Endothelial cell of umbilical vein (primary cell): ENCODE results near the gene INAVA. TPM values are rescaled to one million over a fixed set of nuclear protein-coding genes. Genes with fewer than 3 reads are reported as not detected.

Experiments
- BruUV-seq: library from RNA; stranded (reverse); fragments of 400-500 nt; replicated peaks from 2 replicates; lab custom pipeline; 2021; lab: Mats Ljungman, UMichigan
- CTCF ChIA-PET: fragments of 300-600, 350-600 bp; sonication (Branson Sonifier 250); formaldehyde crosslinking; loops from one replicate; lab custom pipeline; 2021; ENCODE audit warnings: antibody characterized with exemption, inconsistent platforms; lab: Charles Lee
- POLR2A ChIA-PET: fragments of 300-600, 350-600 bp; sonication (Branson Sonifier 250); formaldehyde crosslinking; loops from one replicate; lab custom pipeline; 2021; ENCODE audit warnings: antibody characterized with exemption, inconsistent platforms; lab: Charles Lee
- DNase-seq: peaks from one replicate; pipeline ENCODE4 v3.0.0-alpha.2; 2011; ENCODE audit warnings: low read depth, low spot score
- FAIRE-seq: peaks from 2 replicates; lab custom pipeline; 2011; peaks lifted over from hg19 to GRCh38; lab: Jason Lieb, UNC
- H2AFZ ChIP-seq: 2 replicates; pipeline ENCODE4 v1.6.0; 2012; ENCODE audit warnings: low read depth, low read length, control low read depth, inconsistent platforms
- H3K27ac ChIP-seq: 2 replicates; pipeline ENCODE4 v1.5.1; 2011; ENCODE audit warnings: low read depth, mild to moderate bottlenecking, control low read depth, low read length, moderate library complexity; ENCODE audit not compliant: insufficient read depth
- H3K27me3 ChIP-seq, 2 experiments: 2 replicates each; pipeline versions ENCODE4 v1.6.0 to v1.6.1; 2011; ENCODE audit warnings: low read length in 2 of 2, mixed read lengths in 1 of 2; ENCODE audit not compliant: control insufficient read depth in 2 of 2, insufficient read depth in 2 of 2
- H3K36me3 ChIP-seq, 2 experiments: 2 replicates in 1 of 2; 3 replicates in 1 of 2; pipeline ENCODE4 v1.5.1; 2011; ENCODE audit warnings: low read length in 2 of 2, mild to moderate bottlenecking in 1 of 2, moderate library complexity in 1 of 2; ENCODE audit not compliant: control insufficient read depth in 2 of 2, insufficient read depth in 2 of 2; ENCODE audit errors: extremely low read depth in 1 of 2
- H3K4me1 ChIP-seq: 3 replicates; pipeline ENCODE4 v1.5.1; 2011; ENCODE audit warnings: mild to moderate bottlenecking, low read length; ENCODE audit not compliant: control insufficient read depth, insufficient read depth; ENCODE audit errors: extremely low read depth
- H3K4me2 ChIP-seq: 2 replicates; pipeline ENCODE4 v1.6.1; 2011; ENCODE audit warnings: low read length, control low read depth, mixed read lengths; ENCODE audit not compliant: insufficient read depth
- H3K4me3 ChIP-seq, 3 experiments: fragments of 200-600 bp in 1 of 3; sonication (generic), shearing (Covaris generic) in 1 of 3; replicated peaks in 1 of 3; 2 replicates each; pipeline ENCODE4 v1.5.1; 2011 to 2016; ENCODE audit warnings: control low read depth in 3 of 3, low read length in 3 of 3, mild to moderate bottlenecking in 2 of 3, inconsistent platforms in 1 of 3, low read depth in 1 of 3, moderate library complexity in 1 of 3; ENCODE audit not compliant: insufficient read depth in 1 of 3
- H3K79me2 ChIP-seq: 2 replicates; pipeline ENCODE4 v1.6.0; 2012; ENCODE audit warnings: low read length, inconsistent platforms; ENCODE audit not compliant: control insufficient read depth, insufficient read depth
- H3K9ac ChIP-seq: replicated peaks from 2 replicates; pipeline ENCODE3; 2011; ENCODE audit warnings: low read length, control low read depth; ENCODE audit not compliant: insufficient read depth; ENCODE audit errors: extremely low read depth
- H3K9me1 ChIP-seq: replicated peaks from 3 replicates; pipeline ENCODE4 v1.6.0; 2011; ENCODE audit warnings: mild to moderate bottlenecking, low read length; ENCODE audit not compliant: control insufficient read depth, insufficient read depth; ENCODE audit errors: extremely low read depth
- H3K9me3 ChIP-seq: replicated peaks from 2 replicates; pipeline ENCODE4 v1.5.1; 2012; ENCODE audit warnings: low read length, inconsistent platforms; ENCODE audit not compliant: control insufficient read depth, insufficient read depth
- H4K20me1 ChIP-seq: replicated peaks from 2 replicates; pipeline ENCODE3; 2011; ENCODE audit warnings: mild to moderate bottlenecking, low read length; ENCODE audit not compliant: control insufficient read depth, insufficient read depth; ENCODE audit errors: extremely low read depth
- CTCF ChIP-seq, 2 donors: IDR thresholded peaks; 1 replicate in 1 of 2; 2 replicates in 1 of 2; pipeline ENCODE4 v1.5.1; 2011; ENCODE audit warnings: low read length in 2 of 2, mild to moderate bottlenecking in 2 of 2, moderate library complexity in 2 of 2, control low read depth in 1 of 2, inconsistent platforms in 1 of 2, low read depth in 1 of 2; ENCODE audit not compliant: insufficient read depth in 1 of 2; ENCODE audit errors: extremely low read depth in 1 of 2
- EZH2 ChIP-seq: IDR thresholded peaks from 2 replicates; pipeline ENCODE4 v1.6.1; 2012; ENCODE audit warnings: borderline replicate concordance, low read depth, mild to moderate bottlenecking, moderate library complexity, low read length, inconsistent platforms; ENCODE audit not compliant: severe bottlenecking
- FOS ChIP-seq: IDR thresholded peaks from 2 replicates; pipeline ENCODE4 v1.6.1; 2011; ENCODE audit warnings: mild to moderate bottlenecking, low read length, moderate library complexity, borderline replicate concordance; ENCODE audit not compliant: insufficient read depth
- GATA2 ChIP-seq: IDR thresholded peaks from 2 replicates; pipeline ENCODE4 v1.7.0; 2011; ENCODE audit warnings: low read depth, mild to moderate bottlenecking, moderate library complexity, mixed read lengths, low read length; ENCODE audit not compliant: insufficient read length, insufficient read depth
- JUN ChIP-seq: IDR thresholded peaks from 2 replicates; pipeline ENCODE4 v1.6.1; 2011; ENCODE audit warnings: borderline replicate concordance, low read depth; ENCODE audit not compliant: insufficient read length, insufficient read depth
- MAX ChIP-seq: IDR thresholded peaks from 2 replicates; pipeline ENCODE4 v1.6.1; 2011; ENCODE audit not compliant: insufficient read depth, insufficient read length
- MYC ChIP-seq: IDR thresholded peaks from one replicate; pipeline ENCODE4 v1.6.1; 2011; ENCODE audit warnings: mild to moderate bottlenecking, low read depth, low read length
- POLR2A ChIP-seq: IDR thresholded peaks from 2 replicates; pipeline ENCODE4 v1.6.1; 2012; ENCODE audit warnings: low read depth, mild to moderate bottlenecking, control low read depth, low read length
- POLR2AphosphoS5 ChIP-seq: IDR thresholded peaks from 2 replicates; pipeline ENCODE4 v1.6.1; 2012; ENCODE audit warnings: low read depth, mild to moderate bottlenecking, control low read depth, low read length, moderate library complexity; ENCODE audit not compliant: insufficient read depth
- dilution Hi-C: fragments of 300-500 bp; cut with MboI; formaldehyde crosslinking; loops from one replicate; pipeline ENCODE4 v1.15.0; 2019; ENCODE audit warnings: low sequenced_read_pairs; ENCODE audit not compliant: extremely low pct_ligation_motif_present
- intact Hi-C: fragments of 100-400 bp; cut with micrococcal nuclease; formaldehyde crosslinking; loops from one replicate; pipeline ENCODE4 v1.10.0; 2022
- polyA plus RNA-seq, 4 experiments: library from polyadenylated mRNA; depleted of rRNA in 3 of 4; stranded (reverse) in 3 of 4; unstranded in 1 of 4; fragments of >200 nt; gene quantifications; 2 replicates each; pipeline versions ENCODE4 v1.2.1 to v1.2.3, GENCODE V29; 2011 to 2012; ENCODE audit warnings: missing spikeins in 1 of 4
- total RNA-seq: library from RNA; stranded (reverse); gene quantifications from 2 replicates; pipeline ENCODE4 v1.2.3, GENCODE V29; 2021

INAVA gene
- total and polyA plus RNA-seq, 2 donors (not counting 3 experiments of a cell fraction or from before 2014, with no cell fraction given), result 0.42 TPM; not detected in 1

- DNase-seq (no peak), FAIRE-seq (no peak)
- Histone ChIP-seq H3K27me3 (peaks cover 0 to 3% of the 10 kb centered on the region in 2 experiments), H3K9me3 (no peaks in the 10 kb centered on the region), H3K4me2 (no peak overlapping the region), H3K27ac (no peak overlapping the region), H4K20me1 (no peaks in the 10 kb centered on the region), H3K36me3 (no peaks in the 10 kb centered on the region), H3K79me2 (no peaks in the 10 kb centered on the region), H2AFZ (no peak overlapping the region), H3K9ac (no peak overlapping the region), H3K9me1 (no peaks in the 10 kb centered on the region), H3K4me1 (no peaks in the 10 kb centered on the region), H3K4me3 (no peak overlapping the region)
- no peak for TF ChIP-seq POLR2A
- TF ChIP-seq MYC, result no peak
- TF ChIP-seq JUN, result no peak
- no peak for TF ChIP-seq POLR2AphosphoS5
- dilution Hi-C loops (no loop called here), intact Hi-C loops (no loop called here)
- POLR2A ChIA-PET, result interaction anchor here (0.7 kb wide), 1 partner anchor 483 kb away, joined by 5 read pairs; no protein-coding TSS in a partner anchor
- CTCF ChIA-PET, result no interaction called here
- BruUV-seq, result no TSS peak
Observed at GRCh38 chr1:200903793-200904192, 9.1 kb downstream of the INAVA start.

- CTCF ChIA-PET, result interaction anchor here (1.4 kb wide), 1 partner anchor 16 kb away, joined by 4 read pairs; no protein-coding TSS in a partner anchor
Observed at GRCh38 chr1:200904772-200905171, 10.1 kb downstream of the INAVA start.

More at GRCh38 chr1:200904772-200905171, 10.1 kb downstream of the INAVA start:
- Histone ChIP-seq H3K79me2 (no peaks in the 10 kb centered on the region), H3K4me1 (no peaks in the 10 kb centered on the region), H3K27me3 (peaks cover 0 to 3% of the 10 kb centered on the region in 2 experiments), H3K4me2 (no peak overlapping the region), H2AFZ (no peak overlapping the region), H3K27ac (no peak overlapping the region), H3K9me3 (no peaks in the 10 kb centered on the region), H4K20me1 (no peaks in the 10 kb centered on the region), H3K36me3 (no peaks in the 10 kb centered on the region), H3K4me3 (no peak overlapping the region), H3K9ac (no peak overlapping the region), H3K9me1 (no peaks in the 10 kb centered on the region)
- FAIRE-seq, result no peak
- TF ChIP-seq MAX (no peak), EZH2 (no peak), CTCF (IDR thresholded peaks at IDR 0.05; ENCODE audit: extremely low read depth in 1 of 2, insufficient read depth in 1 of 2, low read depth in 1 of 2, low read length in 2 of 2) (no peak), POLR2AphosphoS5 (no peak), POLR2A (no peak), JUN (no peak), MYC (no peak), GATA2 (no peak), FOS (no peak)
- POLR2A ChIA-PET, result no interaction called here
- intact Hi-C loops (no loop called here), dilution Hi-C loops (no loop called here)
- no peak for DNase-seq
- no TSS peak for BruUV-seq
